Panc1 (cell line): ENCODE data around the gene MINDY4B.

Source experiments
- POLR2AphosphoS5 ChIP-seq: IDR thresholded peaks from 2 replicates; pipeline ENCODE4 v1.6.1; 2012; ENCODE audit warnings: mild to moderate bottlenecking, low read depth, low read length, moderate library complexity
- SIN3A ChIP-seq: IDR thresholded peaks from 2 replicates; pipeline ENCODE4 v1.6.1; 2012; ENCODE audit warnings: low read depth, mild to moderate bottlenecking, low read length, moderate library complexity, borderline replicate concordance; ENCODE audit not compliant: insufficient read depth
- TCF7L2 ChIP-seq: IDR thresholded peaks from 2 replicates; pipeline ENCODE4 v1.6.1; 2011; ENCODE audit warnings: mild to moderate bottlenecking, low read depth, low read length, inconsistent platforms
- TF ChIP-seq, protein P1 (sequence below): fragments of 450-650 bp; IDR thresholded peaks from 2 replicates; pipeline ENCODE4 v1.5.1; 2017; ENCODE audit warnings: mild to moderate bottlenecking
- TF ChIP-seq, protein P2 (sequence below), 2 experiments: IDR thresholded peaks; 2 replicates each; pipeline ENCODE4 v1.6.1; 2011 to 2012; ENCODE audit warnings: low read depth in 2 of 2, control low read depth in 1 of 2, low read length in 1 of 2, mild to moderate bottlenecking in 1 of 2, moderate library complexity in 1 of 2; ENCODE audit not compliant: insufficient read depth in 1 of 2

DNA sequence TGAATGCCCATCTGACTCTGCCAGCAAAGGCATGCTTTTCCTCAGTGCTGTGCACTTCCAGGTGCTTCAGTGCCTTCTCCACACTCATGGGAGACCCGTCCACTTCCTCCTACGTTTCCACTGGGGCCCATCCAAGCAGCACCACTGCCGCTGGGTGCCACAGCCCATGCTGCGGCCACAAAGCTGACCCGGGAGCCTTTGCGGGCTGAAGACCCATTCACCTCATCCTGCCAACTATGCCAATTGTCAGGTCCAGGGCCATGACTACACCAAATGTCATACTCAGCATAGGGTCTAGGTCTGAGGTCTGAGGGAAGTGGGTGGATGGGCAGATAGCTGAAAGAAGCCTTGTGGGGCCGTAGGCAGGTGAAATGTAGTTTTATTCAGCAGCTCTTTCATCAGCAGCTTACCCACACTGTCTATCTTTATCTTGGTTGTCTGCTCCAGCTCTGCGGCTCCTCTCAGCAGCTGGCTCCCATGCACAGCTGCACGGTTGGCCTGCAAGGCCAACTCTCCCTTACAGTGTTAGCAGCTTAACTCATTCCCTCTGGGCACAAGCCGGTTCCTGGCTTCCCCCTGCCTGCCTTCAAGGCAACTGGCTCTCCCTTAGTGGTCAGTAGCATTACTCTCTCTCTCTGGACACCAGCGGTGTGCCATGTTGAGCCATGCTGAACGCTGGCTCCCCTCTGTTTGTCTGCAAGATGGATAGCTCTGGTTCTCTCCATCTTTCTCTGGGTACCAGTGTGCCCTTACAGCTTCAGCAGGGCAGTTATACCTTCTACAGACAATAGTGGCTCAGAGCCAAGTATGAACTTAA is 78.6 kb downstream of the MINDY4B start:
- TF ChIP-seq, protein P1, sequence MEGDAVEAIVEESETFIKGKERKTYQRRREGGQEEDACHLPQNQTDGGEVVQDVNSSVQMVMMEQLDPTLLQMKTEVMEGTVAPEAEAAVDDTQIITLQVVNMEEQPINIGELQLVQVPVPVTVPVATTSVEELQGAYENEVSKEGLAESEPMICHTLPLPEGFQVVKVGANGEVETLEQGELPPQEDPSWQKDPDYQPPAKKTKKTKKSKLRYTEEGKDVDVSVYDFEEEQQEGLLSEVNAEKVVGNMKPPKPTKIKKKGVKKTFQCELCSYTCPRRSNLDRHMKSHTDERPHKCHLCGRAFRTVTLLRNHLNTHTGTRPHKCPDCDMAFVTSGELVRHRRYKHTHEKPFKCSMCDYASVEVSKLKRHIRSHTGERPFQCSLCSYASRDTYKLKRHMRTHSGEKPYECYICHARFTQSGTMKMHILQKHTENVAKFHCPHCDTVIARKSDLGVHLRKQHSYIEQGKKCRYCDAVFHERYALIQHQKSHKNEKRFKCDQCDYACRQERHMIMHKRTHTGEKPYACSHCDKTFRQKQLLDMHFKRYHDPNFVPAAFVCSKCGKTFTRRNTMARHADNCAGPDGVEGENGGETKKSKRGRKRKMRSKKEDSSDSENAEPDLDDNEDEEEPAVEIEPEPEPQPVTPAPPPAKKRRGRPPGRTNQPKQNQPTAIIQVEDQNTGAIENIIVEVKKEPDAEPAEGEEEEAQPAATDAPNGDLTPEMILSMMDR = no peak
- TF ChIP-seq, protein P2, sequence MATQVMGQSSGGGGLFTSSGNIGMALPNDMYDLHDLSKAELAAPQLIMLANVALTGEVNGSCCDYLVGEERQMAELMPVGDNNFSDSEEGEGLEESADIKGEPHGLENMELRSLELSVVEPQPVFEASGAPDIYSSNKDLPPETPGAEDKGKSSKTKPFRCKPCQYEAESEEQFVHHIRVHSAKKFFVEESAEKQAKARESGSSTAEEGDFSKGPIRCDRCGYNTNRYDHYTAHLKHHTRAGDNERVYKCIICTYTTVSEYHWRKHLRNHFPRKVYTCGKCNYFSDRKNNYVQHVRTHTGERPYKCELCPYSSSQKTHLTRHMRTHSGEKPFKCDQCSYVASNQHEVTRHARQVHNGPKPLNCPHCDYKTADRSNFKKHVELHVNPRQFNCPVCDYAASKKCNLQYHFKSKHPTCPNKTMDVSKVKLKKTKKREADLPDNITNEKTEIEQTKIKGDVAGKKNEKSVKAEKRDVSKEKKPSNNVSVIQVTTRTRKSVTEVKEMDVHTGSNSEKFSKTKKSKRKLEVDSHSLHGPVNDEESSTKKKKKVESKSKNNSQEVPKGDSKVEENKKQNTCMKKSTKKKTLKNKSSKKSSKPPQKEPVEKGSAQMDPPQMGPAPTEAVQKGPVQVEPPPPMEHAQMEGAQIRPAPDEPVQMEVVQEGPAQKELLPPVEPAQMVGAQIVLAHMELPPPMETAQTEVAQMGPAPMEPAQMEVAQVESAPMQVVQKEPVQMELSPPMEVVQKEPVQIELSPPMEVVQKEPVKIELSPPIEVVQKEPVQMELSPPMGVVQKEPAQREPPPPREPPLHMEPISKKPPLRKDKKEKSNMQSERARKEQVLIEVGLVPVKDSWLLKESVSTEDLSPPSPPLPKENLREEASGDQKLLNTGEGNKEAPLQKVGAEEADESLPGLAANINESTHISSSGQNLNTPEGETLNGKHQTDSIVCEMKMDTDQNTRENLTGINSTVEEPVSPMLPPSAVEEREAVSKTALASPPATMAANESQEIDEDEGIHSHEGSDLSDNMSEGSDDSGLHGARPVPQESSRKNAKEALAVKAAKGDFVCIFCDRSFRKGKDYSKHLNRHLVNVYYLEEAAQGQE (IDR thresholded peaks at IDR 0.05; ENCODE audit: insufficient read depth in 1 of 2, low read depth in 2 of 2, low read length in 1 of 2) = no peak
- no peak for TF ChIP-seq POLR2AphosphoS5
- no peak for TF ChIP-seq TCF7L2
- TF ChIP-seq SIN3A = no peak
